Suppressor macrophage (primary cell): ENCODE results near the gene SHISA7.

Source experiments
- DNase-seq, 4 experiments: peaks; one replicate each; pipeline ENCODE4 v3.0.0-alpha.2; 2020 to 2022
- total RNA-seq, 17 experiments: gene quantifications; one replicate each; lab custom pipeline; 2026; ENCODE audit warnings: mixed read lengths in 6 of 17, inconsistent platforms in 3 of 17; lab: John Stamatoyannopoulos, UW

SHISA7 gene
- total RNA-seq, result 0 to 2.9 (median 0) reads per million in 17 experiments

DNA sequence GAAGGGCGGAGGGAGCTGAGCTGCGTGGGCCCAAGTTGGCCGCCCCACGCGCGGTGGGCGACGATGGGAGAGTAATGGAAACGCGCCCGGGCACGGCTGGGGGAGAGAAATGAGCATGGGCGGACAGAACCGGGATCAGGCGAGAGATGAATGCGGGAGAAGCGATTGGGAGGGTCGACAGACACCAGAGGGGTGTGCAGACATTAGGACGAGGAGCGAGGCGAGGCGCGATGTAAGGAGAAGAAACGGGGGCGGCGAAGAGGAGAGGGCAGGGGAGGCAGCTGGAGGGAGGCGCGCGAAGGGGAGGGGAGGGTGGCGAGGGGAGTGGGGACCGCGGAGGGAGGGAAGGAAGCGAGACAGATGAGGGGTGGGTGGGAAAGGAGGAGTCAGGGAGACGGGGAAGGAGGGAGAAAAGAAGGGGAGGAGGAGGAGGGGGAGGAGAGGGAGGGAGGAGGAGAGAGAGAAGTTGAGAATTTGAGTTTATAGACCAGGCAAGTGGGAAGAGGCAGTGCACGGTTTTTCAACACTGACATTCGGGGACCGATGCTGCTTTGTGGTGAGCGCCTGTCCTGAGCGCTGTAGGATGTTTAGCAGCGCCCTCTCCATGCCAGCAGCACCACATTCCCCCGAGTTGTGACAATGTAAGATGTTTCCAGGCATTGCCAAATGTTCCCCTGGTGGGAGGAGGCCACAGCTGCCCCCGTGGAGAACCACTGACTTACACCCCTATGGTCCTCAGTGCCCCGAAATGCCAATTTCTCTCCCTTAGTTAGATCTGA lies at the start of gene SHISA7:
SHISA7 (minus strand) TSS at position 256 of the 779 bp plus-strand sequence. CDS start 437 bp downstream, outside the sequence.
- peak in 1 of 4 experiments; percentile 18 for DNase-seq

GRCh38 chr19:55492362-55492944 lies 49.4 kb upstream of the SHISA7 start:
- no peak for DNase-seq

- no peak for DNase-seq
Observed at GRCh38 chr19:55491546-55492360, 48.7 kb upstream of the SHISA7 start.

GRCh38 chr19:55490478-55491432 lies 47.7 kb upstream of the SHISA7 start:
- DNase-seq, result no peak

- no peak for DNase-seq
Observed at GRCh38 chr19:55489711-55490477, 46.8 kb upstream of the SHISA7 start.

DNA sequence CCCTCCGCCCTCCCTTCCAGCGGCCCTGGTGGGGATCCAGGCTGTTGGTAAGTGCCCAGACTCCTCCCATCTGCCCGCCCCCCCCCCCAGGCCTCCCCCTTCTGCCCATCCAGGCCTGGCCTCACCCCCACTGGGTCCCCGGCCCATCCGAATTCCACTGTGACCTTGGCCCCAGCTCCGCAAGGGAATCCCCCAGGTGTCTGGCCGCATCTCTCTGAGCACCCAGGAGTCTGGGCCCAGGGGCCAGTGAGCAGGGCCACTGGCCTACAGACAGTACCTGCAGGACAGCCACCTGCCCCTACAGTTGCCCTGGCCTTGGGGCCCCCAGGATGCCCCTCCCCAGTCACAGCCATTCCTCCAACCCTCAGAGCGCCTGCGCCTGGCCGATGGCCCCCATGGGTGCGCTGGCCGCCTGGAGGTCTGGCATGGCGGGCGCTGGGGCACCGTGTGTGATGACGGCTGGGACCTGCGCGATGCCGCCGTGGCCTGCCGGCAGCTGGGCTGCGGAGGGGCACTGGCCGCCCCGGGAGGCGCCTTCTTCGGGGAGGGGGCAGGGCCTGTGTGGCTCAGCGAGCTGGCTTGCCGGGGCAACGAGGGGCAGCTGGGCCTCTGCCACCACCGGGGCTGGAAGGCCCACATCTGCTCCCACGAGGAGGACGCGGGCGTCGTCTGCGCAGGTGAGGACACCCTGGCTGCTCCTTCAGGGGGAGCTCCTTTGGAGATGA lies 46.0 kb upstream of the SHISA7 start:
- no peak for DNase-seq

DNA sequence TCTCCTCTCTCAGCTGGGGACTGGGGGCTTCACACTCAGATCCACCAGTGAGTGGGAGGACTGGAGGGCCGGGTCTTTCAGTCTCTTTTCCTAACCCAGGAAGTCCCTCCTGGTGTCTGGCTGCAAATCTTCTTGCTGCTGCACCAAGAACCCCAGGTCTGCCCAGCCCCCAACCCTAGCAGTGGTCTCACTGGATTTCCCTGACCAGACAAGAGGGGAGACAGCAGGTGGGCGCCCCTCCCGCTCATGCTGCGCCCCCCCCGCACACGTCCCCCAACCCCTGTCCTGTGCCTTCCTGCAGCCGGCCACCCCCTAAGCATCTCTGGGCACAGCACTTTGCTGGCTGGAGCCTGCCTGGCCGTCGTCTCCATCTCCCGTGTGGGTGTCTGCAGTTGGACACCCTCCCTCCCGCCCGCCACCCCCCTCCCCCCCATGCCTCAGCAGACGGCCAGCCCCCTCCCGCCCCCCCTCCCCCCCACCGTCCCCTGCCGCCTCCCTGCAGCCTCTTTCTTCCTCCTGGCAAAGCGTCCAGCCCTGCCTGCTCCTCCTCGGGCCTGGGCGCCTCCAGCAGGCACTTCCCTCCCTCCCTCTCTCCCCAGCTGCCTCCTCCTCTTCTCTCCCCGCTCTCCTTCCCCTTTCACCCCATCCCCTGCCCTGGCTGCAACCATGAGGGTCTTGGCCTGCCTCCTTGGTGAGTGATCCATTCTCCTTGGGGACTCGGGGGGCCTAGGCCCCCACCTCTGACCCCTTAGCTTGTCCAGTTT lies 45.0 kb upstream of the SHISA7 start, which contains the start of gene SSC5D:
SSC5D (plus strand) TSS at position 513 of the 764 bp plus-strand sequence; CDS start at position 667, 154 bp downstream.
- DNase-seq, result peak in 2 of 4 experiments; percentile 34 to 54

DNA sequence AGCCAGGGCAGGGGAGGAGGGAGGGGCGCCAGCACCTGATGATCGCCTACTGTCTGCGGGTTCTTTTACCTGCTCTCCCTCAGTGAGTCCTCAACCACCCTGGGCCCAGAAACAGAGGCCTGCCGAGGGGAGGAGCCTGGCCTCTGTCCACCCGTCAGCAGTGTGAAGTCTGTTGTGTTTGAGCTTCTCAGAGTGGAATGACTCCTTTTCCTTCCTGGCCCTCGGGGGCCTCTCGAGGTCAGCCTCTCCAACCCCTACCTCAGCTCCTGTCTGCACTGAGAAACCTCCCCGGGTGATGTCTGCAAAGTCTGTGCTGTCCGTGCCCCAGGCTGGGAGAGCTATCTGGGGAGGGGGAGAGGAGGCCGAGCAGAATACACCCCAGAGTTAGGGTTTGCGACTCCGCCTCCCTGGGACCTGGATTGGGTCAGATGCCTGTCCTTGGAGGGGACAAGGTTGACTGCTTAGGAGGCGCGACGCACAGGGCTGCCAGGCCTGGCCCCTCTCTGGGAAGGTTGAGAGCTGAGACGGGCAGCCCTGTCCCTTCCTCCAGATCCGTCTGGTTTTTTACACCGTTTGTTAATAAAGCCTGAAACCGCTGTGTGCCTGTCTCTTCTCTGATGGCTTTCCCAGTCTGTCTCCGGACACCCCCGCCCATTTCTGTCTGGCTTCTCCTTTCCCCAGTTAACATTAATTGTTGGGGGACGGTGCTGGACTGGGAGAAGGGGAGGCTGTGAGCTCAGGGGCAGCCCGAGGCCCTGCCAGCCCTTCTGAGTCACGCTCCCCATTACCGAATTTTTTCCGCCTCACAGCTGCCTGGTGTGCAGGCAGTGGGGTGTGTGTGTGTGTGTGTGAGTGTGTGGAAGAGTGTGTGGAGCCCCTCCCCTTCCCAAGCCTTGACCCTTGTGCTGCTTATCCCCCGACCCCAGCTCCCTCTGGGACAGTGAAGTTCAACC lies 44.1 kb upstream of the SHISA7 start:
- peak in 2 of 4 experiments; percentile 12 to 19 for DNase-seq

GRCh38 chr19:55486043-55486970 lies 43.2 kb upstream of the SHISA7 start:
- no peak for DNase-seq

GRCh38 chr19:55485439-55486011 lies 42.4 kb upstream of the SHISA7 start:
- DNase-seq, result no peak

DNA sequence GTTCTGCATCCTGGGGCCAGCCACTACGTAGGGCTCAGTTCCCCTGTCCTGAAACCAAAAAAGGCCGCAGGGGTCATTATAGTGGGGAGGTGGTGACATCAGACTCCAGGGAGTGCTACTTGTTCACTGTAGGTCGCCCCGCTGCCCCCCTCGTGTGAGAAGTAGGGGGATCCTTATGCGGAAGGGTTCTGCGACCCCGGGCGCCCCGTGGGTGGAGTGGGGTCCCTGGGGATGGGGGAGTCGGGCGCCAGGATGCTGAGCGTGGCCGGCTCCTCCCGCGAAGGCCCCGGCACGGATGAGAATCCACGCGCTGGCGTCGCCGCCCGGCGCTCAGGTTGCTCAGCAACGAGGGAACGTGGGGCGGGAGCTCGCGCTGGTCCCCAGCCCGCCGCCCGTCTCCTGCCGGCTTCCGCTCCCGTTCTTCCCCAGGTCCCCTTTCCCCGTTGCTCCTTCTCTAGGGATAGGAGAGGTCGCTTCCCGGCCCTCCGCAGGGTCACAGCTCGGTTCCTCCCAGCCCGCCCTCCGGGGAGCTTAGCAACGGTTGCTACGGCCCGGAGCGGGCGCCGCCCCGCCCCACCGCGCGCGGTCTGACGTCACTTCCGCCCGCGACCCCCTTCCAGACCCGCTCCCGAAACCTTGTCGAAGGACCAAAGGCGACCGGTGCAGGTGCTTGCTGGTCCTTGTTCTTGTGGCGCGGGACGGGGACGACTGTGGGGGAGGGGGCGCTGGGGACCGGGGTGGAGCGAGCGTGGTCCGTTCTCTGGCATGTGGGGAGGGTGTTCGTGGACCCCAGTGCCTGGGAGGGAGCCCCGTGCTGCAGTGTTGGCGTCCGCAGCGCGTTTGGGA lies 41.7 kb upstream of the SHISA7 start, which contains the start of gene NAT14:
NAT14 (plus strand) TSS at position 596 of the 846 bp plus-strand sequence. CDS start 521 bp downstream, outside the sequence.
- DNase-seq, result peak; percentile 34 to 69 (median 44)

GRCh38 chr19:55483706-55484592 lies 40.8 kb upstream of the SHISA7 start:
- DNase-seq, result no peak

GRCh38 chr19:55482967-55483705 lies 40.0 kb upstream of the SHISA7 start:
- no peak for DNase-seq
